HG03095 (cell line): Measurements from ENCODE around the gene PRPSAP2.

Experiments
- ATAC-seq: cut with Tn5 transposase; IDR thresholded peaks from one replicate; pipeline ENCODE4 v1.9.1; 2021; ENCODE audit warnings: moderate library complexity; ENCODE audit not compliant: unreplicated experiment

PRPSAP2 gene

DNA sequence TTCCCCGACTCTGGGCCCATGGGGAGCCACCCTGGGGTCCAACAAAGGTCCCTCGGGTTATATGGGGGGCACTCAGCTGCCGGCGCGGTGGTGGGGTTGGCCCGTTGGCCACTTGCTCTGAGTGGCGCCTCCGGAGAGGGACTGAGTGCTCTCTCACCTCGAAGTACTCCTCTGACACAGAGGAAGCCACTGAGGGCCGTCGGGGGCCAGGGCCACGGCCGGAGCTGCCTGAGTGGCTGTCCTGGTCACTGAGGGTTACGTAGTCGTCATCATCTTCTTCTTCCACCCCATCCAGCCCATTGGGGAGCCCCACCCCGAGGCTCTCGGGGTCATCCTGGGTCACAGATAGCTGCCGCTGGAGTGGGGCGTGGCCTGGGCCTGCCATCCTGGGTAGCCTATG, 119.7 kb downstream of the PRPSAP2 start:
- ATAC-seq: no peak

DNA sequence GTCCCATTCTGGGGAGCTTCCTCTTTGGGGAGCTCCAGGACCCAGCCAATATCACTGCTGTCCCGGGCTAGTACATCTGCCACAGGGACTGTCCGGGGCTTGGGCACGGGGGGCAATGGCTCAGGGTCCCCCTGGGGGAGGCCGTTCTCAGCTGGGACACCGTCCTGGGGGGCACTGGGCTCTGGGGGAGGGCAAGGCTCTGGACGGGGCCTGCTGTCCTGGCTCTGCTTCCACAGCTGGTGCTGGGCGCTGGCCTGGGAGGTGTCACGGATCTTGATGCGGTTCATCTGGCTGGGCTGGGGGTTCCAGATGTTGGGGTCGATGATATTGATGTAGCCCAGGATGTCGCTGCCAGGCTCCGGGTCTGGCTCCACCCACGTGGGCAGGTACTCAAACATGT, 120.1 kb downstream of the PRPSAP2 start:
- ATAC-seq: no peak

DNA sequence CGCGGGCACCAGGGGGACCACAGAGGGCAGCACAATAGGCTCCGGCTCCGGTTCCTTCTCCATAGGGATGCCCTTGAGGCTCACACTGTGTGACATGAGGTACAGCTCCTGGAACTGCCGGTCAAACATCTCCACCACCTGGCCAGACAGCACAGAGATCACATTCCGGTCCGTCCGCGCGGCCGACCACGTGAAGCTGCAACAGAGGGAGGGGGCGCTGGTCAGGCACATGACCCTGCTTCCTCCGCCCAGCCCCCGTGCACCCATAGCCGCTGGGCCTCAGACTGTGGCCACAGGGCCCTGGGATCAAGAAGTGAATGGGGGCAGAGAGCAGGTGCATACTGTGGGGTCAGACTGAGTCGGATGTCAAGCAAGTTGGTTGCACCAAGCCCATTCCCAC, 120.7 kb downstream of the PRPSAP2 start:
- ATAC-seq: no peak
